CD14-positive monocyte (primary cell): ENCODE results near the gene IKZF4. TPM values are rescaled to one million over a fixed set of nuclear protein-coding genes. Genes with fewer than 3 reads are reported as not detected.

ENCODE experiments used
- DNase-seq, 3 donors: peaks; one replicate each; pipeline ENCODE4 v3.0.0-alpha.2; 2011 to 2022
- H2AFZ ChIP-seq: 2 replicates; pipeline ENCODE4 v1.6.0; 2012; ENCODE audit warnings: mild to moderate bottlenecking, low read depth, low read length, inconsistent platforms; ENCODE audit not compliant: insufficient read depth, poor library complexity, severe bottlenecking
- H3K27ac ChIP-seq, 2 donors: 1 replicate in 1 of 2; 2 replicates in 1 of 2; pipeline ENCODE4 v1.5.1; 2012 to 2013; ENCODE audit warnings: low read length in 2 of 2, control low read depth in 1 of 2, inconsistent platforms in 1 of 2, low read depth in 1 of 2, mild to moderate bottlenecking in 1 of 2
- H3K27me3 ChIP-seq, 2 donors: one replicate each; pipeline versions ENCODE4 v1.6.0 to v1.6.1; 2011 to 2013; ENCODE audit warnings: low read length in 2 of 2; ENCODE audit not compliant: control insufficient read depth in 2 of 2, insufficient read depth in 2 of 2
- H3K36me3 ChIP-seq, 2 donors: replicated peaks in 1 of 2; 1 replicate in 1 of 2; 2 replicates in 1 of 2; pipeline versions ENCODE4 v1.5.1 to v1.6.1; 2012 to 2013; ENCODE audit warnings: low read length in 2 of 2, control low read depth in 1 of 2, inconsistent platforms in 1 of 2, mild to moderate bottlenecking in 1 of 2; ENCODE audit not compliant: insufficient read depth in 2 of 2, control insufficient read depth in 1 of 2
- H3K4me1 ChIP-seq, 2 donors: 1 replicate in 1 of 2; 2 replicates in 1 of 2; pipeline versions ENCODE4 v1.5.1 to v1.6.1; 2012 to 2013; ENCODE audit warnings: low read length in 2 of 2, control low read depth in 1 of 2, inconsistent platforms in 1 of 2, mild to moderate bottlenecking in 1 of 2, moderate library complexity in 1 of 2; ENCODE audit not compliant: insufficient read depth in 2 of 2, control insufficient read depth in 1 of 2
- H3K4me2 ChIP-seq: replicated peaks from 2 replicates; pipeline ENCODE3; 2012; ENCODE audit warnings: low read length, moderate library complexity, mild to moderate bottlenecking; ENCODE audit not compliant: poor library complexity, severe bottlenecking; ENCODE audit errors: extremely low read depth
- H3K4me3 ChIP-seq, 3 experiments: fragments of 200-600 bp in 1 of 3; sonication (generic) in 1 of 3; replicated peaks in 1 of 3; 1 replicate in 2 of 3; 2 replicates in 1 of 3; pipeline ENCODE4 v1.5.1; 2011 to 2013; ENCODE audit warnings: low read length in 3 of 3, mild to moderate bottlenecking in 3 of 3, control low read depth in 2 of 3, low read depth in 2 of 3, inconsistent platforms in 1 of 3, moderate library complexity in 1 of 3
- H3K79me2 ChIP-seq: 2 replicates; pipeline ENCODE4 v1.6.0; 2012; ENCODE audit warnings: mild to moderate bottlenecking, control low read depth, inconsistent platforms, low read length, moderate library complexity; ENCODE audit not compliant: insufficient read depth
- H3K9ac ChIP-seq: 2 replicates; pipeline ENCODE4 v1.6.0; 2017; ENCODE audit warnings: low read length, mild to moderate bottlenecking; ENCODE audit not compliant: insufficient read depth, poor library complexity, severe bottlenecking
- H3K9me3 ChIP-seq, 2 donors: replicated peaks in 1 of 2; 1 replicate in 1 of 2; 2 replicates in 1 of 2; pipeline versions ENCODE4 v1.5.1 to v1.6.1; 2012 to 2013; ENCODE audit warnings: low read length in 2 of 2, control low read depth in 1 of 2; ENCODE audit not compliant: control insufficient read depth in 1 of 2, insufficient read depth in 1 of 2
- H4K20me1 ChIP-seq: 2 replicates; pipeline ENCODE4 v1.6.0; 2012; ENCODE audit warnings: mild to moderate bottlenecking, low read length, control low read depth, moderate library complexity; ENCODE audit not compliant: insufficient read depth
- H3K27ac Mint-ChIP-seq, 7 donors: one replicate each; pipeline ENCODE4 v1.8.0; 2020; ENCODE audit warnings: mild to moderate bottlenecking in 7 of 7, mixed read lengths in 7 of 7, moderate library complexity in 6 of 7, inconsistent platforms in 2 of 7
- H3K27me3 Mint-ChIP-seq, 3 donors: one replicate each; pipeline ENCODE4 v1.8.0; 2021 to 2022; ENCODE audit warnings: low read depth in 3 of 3, mild to moderate bottlenecking in 3 of 3, mixed read lengths in 3 of 3, moderate library complexity in 3 of 3, inconsistent platforms in 1 of 3
- H3K36me3 Mint-ChIP-seq, 2 donors: one replicate each; pipeline ENCODE4 v1.8.0; 2020; ENCODE audit warnings: mixed read lengths in 2 of 2, inconsistent platforms in 1 of 2, mild to moderate bottlenecking in 1 of 2
- H3K4me1 Mint-ChIP-seq: one replicate; pipeline ENCODE4 v1.8.0; 2020; ENCODE audit warnings: mild to moderate bottlenecking, mixed read lengths
- H3K4me3 Mint-ChIP-seq, 2 donors: one replicate each; pipeline ENCODE4 v1.8.0; 2020; ENCODE audit warnings: mild to moderate bottlenecking in 2 of 2, mixed read lengths in 2 of 2, moderate library complexity in 1 of 2
- H3K9me3 Mint-ChIP-seq, 7 donors: one replicate each; pipeline ENCODE4 v1.8.0; 2020 to 2022; ENCODE audit warnings: mixed read lengths in 7 of 7, mild to moderate bottlenecking in 6 of 7, moderate library complexity in 6 of 7, inconsistent platforms in 2 of 7
- CTCF ChIP-seq: fragments of 200-600 bp; IDR thresholded peaks from one replicate; pipeline ENCODE4 v1.8.0; 2022; ENCODE audit warnings: antibody characterized with exemption, mild to moderate bottlenecking
- WGBS: methylation state at CpG from one replicate; pipeline ENCODE4 v1.1.5; 2013; ENCODE audit warnings: missing lambda C conversion rate; ENCODE audit not compliant: insufficient coverage; 5-methylcytosine and 5-hydroxymethylcytosine counted together
- intact Hi-C, 2 donors: fragments of 100-400 bp; cut with micrococcal nuclease; formaldehyde crosslinking; loops; one replicate each; pipeline versions ENCODE4 v1.15.0 to v1.15.1; 2023
- polyA plus RNA-seq, 3 donors: library from polyadenylated mRNA; depleted of rRNA in 1 of 3; unstranded in 2 of 3; stranded (reverse) in 1 of 3; fragments of 300-500 nt in 2 of 3; fragments of >200 nt in 1 of 3; fragmentation: Illumina TruSeq in 2 of 3; gene quantifications; 1 replicate in 2 of 3; 2 replicates in 1 of 3; pipeline ENCODE4 v1.2.3, GENCODE V29; 2012 to 2021

Gene IKZF4
- polyA plus RNA-seq, 3 donors = 0.09 to 4.9 (median 1.3) TPM

- no peak for DNase-seq
- no peaks in the 10 kb centered on the region for H3K9me3 ChIP-seq
- H3K4me3 Mint-ChIP-seq = no peak overlapping the region
- WGBS = no CpG with 5 or more reads among the region's 1 CpG
- peaks cover 21% of the 10 kb centered on the region for H3K4me1 Mint-ChIP-seq
- H3K36me3 Mint-ChIP-seq = peaks cover 5 to 7% of the 10 kb centered on the region in 2 donors
- peak overlapping the region; percentile 83 to 90 for H3K27ac ChIP-seq
- H3K9me3 Mint-ChIP-seq = no peaks in the 10 kb centered on the region
- H3K27me3 ChIP-seq = no peaks in the 10 kb centered on the region
- H3K4me3 ChIP-seq = peak overlapping the region; percentile 62 to 98 (median 84)
- H3K27ac Mint-ChIP-seq = no peak overlapping the region
- H3K36me3 ChIP-seq = no peaks in the 10 kb centered on the region
- H3K27me3 Mint-ChIP-seq = peaks cover 0 to 2% (median 0%) of the 10 kb centered on the region in 3 donors
- peak overlapping the region; percentile 79 for H3K4me2 ChIP-seq
- H3K9ac ChIP-seq = no peak overlapping the region
- intact Hi-C loops = loop anchor here in 1 of 2 donors (2.0 to 10.0 kb wide), 3 partner anchors 45 to 142 kb away; partner anchors contain the start of genes PYM1, RPL41 and ZC3H10
- TF ChIP-seq CTCF = no peak
- H3K4me1 ChIP-seq = peaks cover 24 to 36% of the 10 kb centered on the region in 2 donors
- H4K20me1 ChIP-seq = peaks cover 10% of the 10 kb centered on the region
- H2AFZ ChIP-seq = peak overlapping the region; percentile 75
- H3K79me2 ChIP-seq = peaks cover 40% of the 10 kb centered on the region
Measured at GRCh38 chr12:55972456-55972855, 48.4 kb upstream of the IKZF4 start.

GRCh38 chr12:55972911-55973598 is 47.8 kb upstream of the IKZF4 start:
- Histone ChIP-seq H3K9ac (peak overlapping the region; percentile 71), H3K36me3 (no peaks in the 10 kb centered on the region), H3K4me1 (peaks cover 26 to 38% of the 10 kb centered on the region in 2 donors), H2AFZ (peak overlapping the region; percentile 75), H4K20me1 (peaks cover 16% of the 10 kb centered on the region), H3K27ac (peak overlapping the region; percentile 83 to 90), H3K27me3 (no peaks in the 10 kb centered on the region), H3K79me2 (peaks cover 42% of the 10 kb centered on the region), H3K4me3 (peak overlapping the region; percentile 62 to 98 (median 84)), H3K9me3 (no peaks in the 10 kb centered on the region), H3K4me2 (peak overlapping the region; percentile 79)
- Mint-ChIP-seq H3K4me3 (no peak overlapping the region), H3K36me3 (peaks cover 7 to 9% of the 10 kb centered on the region in 2 donors), H3K4me1 (peaks cover 21% of the 10 kb centered on the region), H3K27ac (no peak overlapping the region), H3K9me3 (peaks cover 0 to 3% (median 0%) of the 10 kb centered on the region in 7 donors), H3K27me3 (peaks cover 0 to 2% (median 0%) of the 10 kb centered on the region in 3 donors)
- TF ChIP-seq CTCF = no peak
- peak in 2 of 3 donors; percentile 42 to 74 for DNase-seq
- intact Hi-C loops = loop anchor here in 1 of 2 donors (2.0 to 10.0 kb wide), 3 partner anchors 46 to 142 kb away; partner anchors contain the start of genes PYM1, RPL41 and ZC3H10
- 0% methylated on average over 9 of the region's 18 CpGs for WGBS
